Gastrocnemius medialis (tissue), 4 donors: ENCODE data around the gene ALG14.

Source experiments
- POLR2A ChIP-seq, 2 donors: fragments of 450-650 bp; IDR thresholded peaks; one replicate each; pipeline ENCODE4 v1.6.1; 2017; ENCODE audit warnings: antibody characterized with exemption in 2 of 2, mild to moderate bottlenecking in 2 of 2, moderate library complexity in 2 of 2
- TF ChIP-seq, protein P1 (sequence below), 5 experiments: fragments of 450-650 bp in 3 of 5; fragments of 200-600 bp in 2 of 5; sonication (generic) in 2 of 5; IDR thresholded peaks in 4 of 5; conservative IDR thresholded peaks in 1 of 5; 1 replicate in 4 of 5; 2 replicates in 1 of 5; pipeline ENCODE4 v1.5.1; 2016 to 2019; ENCODE audit warnings: antibody characterized with exemption in 5 of 5, mild to moderate bottlenecking in 3 of 5, moderate library complexity in 3 of 5

DNA sequence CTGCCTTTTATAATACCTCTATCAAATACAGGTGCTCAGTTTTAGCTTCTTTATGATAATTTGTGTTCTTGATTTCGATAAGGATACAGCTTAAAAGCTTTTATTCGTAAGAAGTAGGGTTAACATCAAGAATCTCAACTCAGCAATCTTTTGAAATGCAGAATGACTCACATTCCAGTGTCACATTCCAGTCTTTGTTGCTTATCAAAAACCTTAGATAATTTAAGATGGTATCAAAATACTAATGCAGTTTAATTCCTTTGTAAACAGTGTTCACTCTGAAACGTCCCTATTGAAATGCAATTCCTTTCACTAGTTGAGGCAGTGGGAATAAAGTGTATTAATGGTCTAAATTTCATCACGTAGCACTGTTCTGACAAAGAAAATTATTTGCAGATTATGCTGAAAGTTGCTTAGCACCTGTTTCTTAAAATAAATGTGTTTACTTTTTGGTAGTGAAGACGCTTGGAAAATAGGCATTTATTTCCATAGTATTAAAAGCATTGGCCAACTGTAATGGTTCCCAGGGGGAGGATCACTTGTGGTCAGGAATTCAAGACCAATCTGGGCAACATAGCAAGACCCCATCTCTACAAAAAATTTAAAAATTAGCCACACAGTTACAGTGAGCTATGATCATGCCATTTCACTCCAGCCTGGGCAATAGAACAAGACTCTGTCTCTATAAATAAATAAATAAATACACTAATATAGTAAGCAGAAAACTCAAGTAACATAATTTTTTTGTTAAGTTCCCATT lies 135.7 kb downstream of the ALG14 start:
- TF ChIP-seq, protein P1, sequence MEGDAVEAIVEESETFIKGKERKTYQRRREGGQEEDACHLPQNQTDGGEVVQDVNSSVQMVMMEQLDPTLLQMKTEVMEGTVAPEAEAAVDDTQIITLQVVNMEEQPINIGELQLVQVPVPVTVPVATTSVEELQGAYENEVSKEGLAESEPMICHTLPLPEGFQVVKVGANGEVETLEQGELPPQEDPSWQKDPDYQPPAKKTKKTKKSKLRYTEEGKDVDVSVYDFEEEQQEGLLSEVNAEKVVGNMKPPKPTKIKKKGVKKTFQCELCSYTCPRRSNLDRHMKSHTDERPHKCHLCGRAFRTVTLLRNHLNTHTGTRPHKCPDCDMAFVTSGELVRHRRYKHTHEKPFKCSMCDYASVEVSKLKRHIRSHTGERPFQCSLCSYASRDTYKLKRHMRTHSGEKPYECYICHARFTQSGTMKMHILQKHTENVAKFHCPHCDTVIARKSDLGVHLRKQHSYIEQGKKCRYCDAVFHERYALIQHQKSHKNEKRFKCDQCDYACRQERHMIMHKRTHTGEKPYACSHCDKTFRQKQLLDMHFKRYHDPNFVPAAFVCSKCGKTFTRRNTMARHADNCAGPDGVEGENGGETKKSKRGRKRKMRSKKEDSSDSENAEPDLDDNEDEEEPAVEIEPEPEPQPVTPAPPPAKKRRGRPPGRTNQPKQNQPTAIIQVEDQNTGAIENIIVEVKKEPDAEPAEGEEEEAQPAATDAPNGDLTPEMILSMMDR (IDR thresholded peaks at IDR 0.05 in 4 of 5, conservative IDR thresholded peaks at IDR 0.05 in 1 of 5): no peak
- no peak for TF ChIP-seq POLR2A (IDR thresholded peaks at IDR 0.05)
